ENCODE measurements around the gene ZNF311.
"Not testable (repeated sequence)": the region's sequence is repeated elsewhere in the genome, so short reads cannot be mapped to it uniquely, and the experiment has no call there.

The ZNF311 gene

GRCh38 chr6:28969129-28969528, 36.0 kb downstream of the ZNF311 start:
- no peaks in the 10 kb centered on the region for H3K27me3 ChIP-seq (ENCODE audit: low read depth, low read length)

GRCh38 chr6:28968476-28968875, 36.6 kb downstream of the ZNF311 start:
- no peaks in the 10 kb centered on the region for H3K36me3 ChIP-seq (ENCODE audit: control insufficient read depth in 1 of 2, insufficient read depth in 2 of 2, low read length in 2 of 2)
- H3K27ac ChIP-seq (ENCODE audit: low read length) = no peak overlapping the region
- H3K9me3 ChIP-seq (ENCODE audit: control insufficient read depth in 1 of 2, low read length in 2 of 2) = peaks cover 0 to 11% of the 10 kb centered on the region in 2 donors
- H3K4me3 ChIP-seq (ENCODE audit: low read depth in 1 of 2, low read length in 2 of 2) = no peak overlapping the region
- H3K4me1 ChIP-seq (ENCODE audit: control insufficient read depth in 1 of 2, insufficient read depth in 2 of 2, low read length in 2 of 2) = no peaks in the 10 kb centered on the region
- no peaks in the 10 kb centered on the region for H3K27me3 ChIP-seq (ENCODE audit: low read depth, low read length)

More at GRCh38 chr6:28969129-28969528, 36.0 kb downstream of the ZNF311 start:
- Histone ChIP-seq H3K36me3 (ENCODE audit: control insufficient read depth in 1 of 2, insufficient read depth in 2 of 2, low read length in 2 of 2) (no peaks in the 10 kb centered on the region), H3K4me3 (ENCODE audit: low read depth in 1 of 2, low read length in 2 of 2) (no peak overlapping the region), H3K27ac (ENCODE audit: low read length) (no peak overlapping the region), H3K4me1 (ENCODE audit: control insufficient read depth in 1 of 2, insufficient read depth in 2 of 2, low read length in 2 of 2) (no peaks in the 10 kb centered on the region), H3K9me3 (ENCODE audit: control insufficient read depth in 1 of 2, low read length in 2 of 2) (peaks cover 0 to 11% of the 10 kb centered on the region in 2 donors)

- Histone ChIP-seq H3K9me3 (ENCODE audit: control insufficient read depth in 1 of 2, low read length in 2 of 2) (peaks cover 0 to 11% of the 10 kb centered on the region in 2 donors), H3K36me3 (ENCODE audit: control insufficient read depth in 1 of 2, insufficient read depth in 2 of 2, low read length in 2 of 2) (no peaks in the 10 kb centered on the region), H3K27me3 (ENCODE audit: low read depth, low read length) (no peaks in the 10 kb centered on the region), H3K4me3 (ENCODE audit: low read depth in 1 of 2, low read length in 2 of 2) (no peak overlapping the region), H3K27ac (ENCODE audit: low read length) (no peak overlapping the region), H3K4me1 (ENCODE audit: control insufficient read depth in 1 of 2, insufficient read depth in 2 of 2, low read length in 2 of 2) (no peaks in the 10 kb centered on the region)
Measured at GRCh38 chr6:28965706-28966105, 39.4 kb downstream of the ZNF311 start.

- no peak overlapping the region for H3K27ac ChIP-seq (ENCODE audit: low read length)
- no peaks in the 10 kb centered on the region for H3K36me3 ChIP-seq (ENCODE audit: control insufficient read depth in 1 of 2, insufficient read depth in 2 of 2, low read length in 2 of 2)
- no peaks in the 10 kb centered on the region for H3K27me3 ChIP-seq (ENCODE audit: low read depth, low read length)
- no peaks in the 10 kb centered on the region for H3K9me3 ChIP-seq (ENCODE audit: control insufficient read depth in 1 of 2, low read length in 2 of 2)
- no peaks in the 10 kb centered on the region for H3K4me1 ChIP-seq (ENCODE audit: control insufficient read depth in 1 of 2, insufficient read depth in 2 of 2, low read length in 2 of 2)
- H3K4me3 ChIP-seq (ENCODE audit: low read depth in 1 of 2, low read length in 2 of 2) = no peak overlapping the region
Measured at GRCh38 chr6:28960846-28961500, 44.1 kb downstream of the ZNF311 start.

- not testable (repeated sequence) for H3K27me3 ChIP-seq (ENCODE audit: low read depth, low read length); H3K4me1 ChIP-seq (ENCODE audit: control insufficient read depth in 1 of 2, insufficient read depth in 2 of 2, low read length in 2 of 2); H3K36me3 ChIP-seq (ENCODE audit: control insufficient read depth in 1 of 2, insufficient read depth in 2 of 2, low read length in 2 of 2); H3K4me3 ChIP-seq (ENCODE audit: low read depth in 1 of 2, low read length in 2 of 2); H3K27ac ChIP-seq (ENCODE audit: low read length); H3K9me3 ChIP-seq (ENCODE audit: control insufficient read depth in 1 of 2, low read length in 2 of 2)
Measured at GRCh38 chr6:28958561-28959243, 46.4 kb downstream of the ZNF311 start.

GRCh38 chr6:28957795-28958314, 47.3 kb downstream of the ZNF311 start:
- H3K36me3 ChIP-seq (ENCODE audit: control insufficient read depth in 1 of 2, insufficient read depth in 2 of 2, low read length in 2 of 2); H3K4me3 ChIP-seq (ENCODE audit: low read depth in 1 of 2, low read length in 2 of 2); H3K4me1 ChIP-seq (ENCODE audit: control insufficient read depth in 1 of 2, insufficient read depth in 2 of 2, low read length in 2 of 2); H3K9me3 ChIP-seq (ENCODE audit: control insufficient read depth in 1 of 2, low read length in 2 of 2); H3K27ac ChIP-seq (ENCODE audit: low read length); H3K27me3 ChIP-seq (ENCODE audit: low read depth, low read length): not testable (repeated sequence)

- no peaks in the 10 kb centered on the region for H3K9me3 ChIP-seq (ENCODE audit: control insufficient read depth in 1 of 2, low read length in 2 of 2)
- peaks cover 0 to 10% of the 10 kb centered on the region in 2 donors for H3K4me1 ChIP-seq (ENCODE audit: control insufficient read depth in 1 of 2, insufficient read depth in 2 of 2, low read length in 2 of 2)
- no peak overlapping the region for H3K4me3 ChIP-seq (ENCODE audit: low read depth in 1 of 2, low read length in 2 of 2)
- H3K27ac ChIP-seq (ENCODE audit: low read length) = no peak overlapping the region
- H3K36me3 ChIP-seq (ENCODE audit: control insufficient read depth in 1 of 2, insufficient read depth in 2 of 2, low read length in 2 of 2) = no peaks in the 10 kb centered on the region
- H3K27me3 ChIP-seq (ENCODE audit: low read depth, low read length) = peaks cover 4% of the 10 kb centered on the region
Measured at GRCh38 chr6:28956331-28956730, 48.8 kb downstream of the ZNF311 start.

GRCh38 chr6:28953585-28954258, 51.4 kb downstream of the ZNF311 start:
- peak overlapping the region; percentile 52 to 65 for H3K4me3 ChIP-seq (ENCODE audit: low read depth in 1 of 2, low read length in 2 of 2)
- no peaks in the 10 kb centered on the region for H3K36me3 ChIP-seq (ENCODE audit: control insufficient read depth in 1 of 2, insufficient read depth in 2 of 2, low read length in 2 of 2)
- H3K9me3 ChIP-seq (ENCODE audit: control insufficient read depth in 1 of 2, low read length in 2 of 2) = no peaks in the 10 kb centered on the region
- peaks cover 4% of the 10 kb centered on the region for H3K27me3 ChIP-seq (ENCODE audit: low read depth, low read length)
- peaks cover 0 to 10% of the 10 kb centered on the region in 2 donors for H3K4me1 ChIP-seq (ENCODE audit: control insufficient read depth in 1 of 2, insufficient read depth in 2 of 2, low read length in 2 of 2)
- H3K27ac ChIP-seq (ENCODE audit: low read length) = no peak overlapping the region

- no peak overlapping the region for H3K27ac ChIP-seq (ENCODE audit: low read length)
- H3K27me3 ChIP-seq (ENCODE audit: low read depth, low read length) = peaks cover 4% of the 10 kb centered on the region
- no peaks in the 10 kb centered on the region for H3K36me3 ChIP-seq (ENCODE audit: control insufficient read depth in 1 of 2, insufficient read depth in 2 of 2, low read length in 2 of 2)
- peaks cover 0 to 10% of the 10 kb centered on the region in 2 donors for H3K4me1 ChIP-seq (ENCODE audit: control insufficient read depth in 1 of 2, insufficient read depth in 2 of 2, low read length in 2 of 2)
- H3K9me3 ChIP-seq (ENCODE audit: control insufficient read depth in 1 of 2, low read length in 2 of 2) = no peaks in the 10 kb centered on the region
- peak overlapping the region; percentile 52 to 65 for H3K4me3 ChIP-seq (ENCODE audit: low read depth in 1 of 2, low read length in 2 of 2)
Measured at GRCh38 chr6:28953039-28953584, 52.0 kb downstream of the ZNF311 start.

- H3K4me3 ChIP-seq (ENCODE audit: low read depth in 1 of 2, low read length in 2 of 2); H3K36me3 ChIP-seq (ENCODE audit: control insufficient read depth in 1 of 2, insufficient read depth in 2 of 2, low read length in 2 of 2); H3K27ac ChIP-seq (ENCODE audit: low read length); H3K9me3 ChIP-seq (ENCODE audit: control insufficient read depth in 1 of 2, low read length in 2 of 2); H3K4me1 ChIP-seq (ENCODE audit: control insufficient read depth in 1 of 2, insufficient read depth in 2 of 2, low read length in 2 of 2); H3K27me3 ChIP-seq (ENCODE audit: low read depth, low read length): not testable (repeated sequence)
Measured at GRCh38 chr6:28949656-28950195, 55.4 kb downstream of the ZNF311 start.
